GM19467 (cell line): ENCODE measurements around the gene TRIP12.
"Not testable (repeated sequence)": the region's sequence is repeated elsewhere in the genome, so short reads cannot be mapped to it uniquely, and the experiment has no call there.

ENCODE experiments used
- ATAC-seq: cut with Tn5 transposase; IDR thresholded peaks from one replicate; pipeline ENCODE4 v1.9.1; 2021; ENCODE audit warnings: mild to moderate bottlenecking, moderate library complexity; ENCODE audit not compliant: unreplicated experiment

The TRIP12 gene

GRCh38 chr2:229921892-229922448, at the start of gene TRIP12:
Gene TRIP12, minus strand, starts transcription at chr2:229922009. Its CDS starts 41,930 bp downstream, at chr2:229880079.
- peak; percentile 70 for ATAC-seq

- no peak for ATAC-seq
Observed at GRCh38 chr2:229971298-229971790, 49.5 kb upstream of the TRIP12 start.

- ATAC-seq: no peak
Observed at GRCh38 chr2:229970406-229970805, 48.6 kb upstream of the TRIP12 start.

- ATAC-seq: no peak
Observed at GRCh38 chr2:229969921-229970320, 48.1 kb upstream of the TRIP12 start.

- not testable (repeated sequence) for ATAC-seq
Observed at GRCh38 chr2:229963596-229963995, 41.8 kb upstream of the TRIP12 start.

GRCh38 chr2:229956491-229956890, 34.7 kb upstream of the TRIP12 start:
- ATAC-seq: no peak

GRCh38 chr2:229955663-229956062, 33.9 kb upstream of the TRIP12 start:
- no peak for ATAC-seq

GRCh38 chr2:229952256-229952835, 30.5 kb upstream of the TRIP12 start:
- ATAC-seq: no peak

GRCh38 chr2:229947544-229947943, 25.7 kb upstream of the TRIP12 start:
- no peak for ATAC-seq

- ATAC-seq: no peak
Observed at GRCh38 chr2:229945975-229946374, 24.2 kb upstream of the TRIP12 start.

- no peak for ATAC-seq
Observed at GRCh38 chr2:229943770-229944449, 22.1 kb upstream of the TRIP12 start.

- no peak for ATAC-seq
Observed at GRCh38 chr2:229943171-229943570, 21.4 kb upstream of the TRIP12 start.

- no peak for ATAC-seq
Observed at GRCh38 chr2:229942671-229943070, 20.9 kb upstream of the TRIP12 start.

- no peak for ATAC-seq
Observed at GRCh38 chr2:229937537-229937936, 15.7 kb upstream of the TRIP12 start.

- no peak for ATAC-seq
Observed at GRCh38 chr2:229931241-229931640, 9.4 kb upstream of the TRIP12 start.

- no peak for ATAC-seq
Observed at GRCh38 chr2:229930656-229931055, 8.8 kb upstream of the TRIP12 start.

GRCh38 chr2:229927817-229928321, 6.1 kb upstream of the TRIP12 start:
- ATAC-seq: no peak

GRCh38 chr2:229925201-229925600, 3.4 kb upstream of the TRIP12 start:
- ATAC-seq: no peak

GRCh38 chr2:229924541-229924940, 2.7 kb upstream of the TRIP12 start:
- not testable (repeated sequence) for ATAC-seq

GRCh38 chr2:229922449-229923386, 909 bp upstream of the TRIP12 start, which contains the start of gene FBXO36:
Gene FBXO36, plus strand, starts transcription at chr2:229922503. Its CDS starts 11 bp downstream, at chr2:229922514.
- peak; percentile 63 for ATAC-seq
